ENCODE results near the gene ZNF17.
A peak's percentile ranks its signal among the peaks of the same experiment; 100 is the strongest.
"Not testable (repeated sequence)": the region's sequence is repeated elsewhere in the genome, so short reads cannot be mapped to it uniquely, and the experiment has no call there.

ZNF17 gene

DNA sequence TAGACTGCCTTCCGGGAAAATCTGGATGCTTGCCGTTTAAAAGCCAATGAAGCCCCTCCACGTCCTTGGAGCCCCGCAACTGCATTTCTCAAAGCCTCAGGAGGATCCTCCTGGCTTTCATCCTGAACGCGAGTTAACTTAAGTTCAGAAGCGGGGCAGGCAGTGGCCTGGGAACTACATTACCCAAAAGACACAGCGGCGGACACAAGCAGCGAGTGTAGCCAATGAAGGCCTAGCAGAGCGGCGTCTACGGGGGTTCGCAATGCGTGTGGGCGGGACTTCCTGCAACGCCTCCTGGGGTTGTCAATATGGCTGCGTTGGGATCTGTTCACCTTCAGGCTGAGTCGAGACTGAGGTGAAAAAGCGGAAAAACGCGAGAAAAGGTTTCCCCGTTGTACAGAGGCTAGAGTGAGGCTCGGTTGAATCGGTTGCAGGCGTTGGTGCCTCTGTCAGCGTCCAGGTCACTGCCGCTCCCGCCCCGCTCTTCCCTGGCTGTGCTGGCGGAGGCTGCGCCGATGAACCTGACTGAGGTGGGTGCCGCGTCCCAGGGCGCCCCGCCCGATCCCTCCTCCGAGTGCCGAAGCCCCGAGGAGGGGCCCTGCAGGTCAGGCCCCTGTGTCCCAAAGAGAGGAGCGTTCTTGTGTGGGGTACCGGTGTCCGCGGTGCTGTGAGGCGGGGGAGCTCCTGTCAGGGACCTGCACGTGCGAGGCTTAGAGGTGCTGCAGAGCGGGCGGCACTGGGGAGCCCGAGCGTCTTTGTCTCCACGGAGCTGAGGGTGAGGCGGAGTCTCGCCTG, at the start of gene ZNF17:
Gene ZNF17 (plus strand): TSS at position 285 of the 795 bp plus-strand sequence. CDS start 2,455 bp downstream, outside the sequence.
- DNase-seq (ENCODE audit: low spot score): peak; percentile 94
- peak; percentile 77 for FAIRE-seq

DNA sequence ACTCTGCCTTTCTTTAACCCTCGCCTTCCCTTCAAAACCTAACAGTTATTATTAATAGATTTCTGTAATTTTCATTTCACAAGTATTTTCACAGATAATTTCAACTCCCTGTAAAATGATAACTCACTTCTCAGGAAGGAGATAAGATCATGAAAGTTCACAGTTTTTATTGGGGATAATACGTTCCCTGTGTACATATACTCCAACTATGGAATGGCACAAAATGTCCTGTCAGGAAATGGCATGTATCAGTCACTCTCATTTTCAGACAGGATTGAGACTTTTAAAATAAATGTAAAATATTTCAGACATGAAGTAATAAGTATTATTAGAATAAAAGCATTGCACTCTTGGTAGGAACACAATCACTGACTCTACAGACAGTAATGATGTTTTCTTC, 48.5 kb upstream of the ZNF17 start:
- no peak for DNase-seq (ENCODE audit: low spot score)
- no peak for FAIRE-seq

DNA sequence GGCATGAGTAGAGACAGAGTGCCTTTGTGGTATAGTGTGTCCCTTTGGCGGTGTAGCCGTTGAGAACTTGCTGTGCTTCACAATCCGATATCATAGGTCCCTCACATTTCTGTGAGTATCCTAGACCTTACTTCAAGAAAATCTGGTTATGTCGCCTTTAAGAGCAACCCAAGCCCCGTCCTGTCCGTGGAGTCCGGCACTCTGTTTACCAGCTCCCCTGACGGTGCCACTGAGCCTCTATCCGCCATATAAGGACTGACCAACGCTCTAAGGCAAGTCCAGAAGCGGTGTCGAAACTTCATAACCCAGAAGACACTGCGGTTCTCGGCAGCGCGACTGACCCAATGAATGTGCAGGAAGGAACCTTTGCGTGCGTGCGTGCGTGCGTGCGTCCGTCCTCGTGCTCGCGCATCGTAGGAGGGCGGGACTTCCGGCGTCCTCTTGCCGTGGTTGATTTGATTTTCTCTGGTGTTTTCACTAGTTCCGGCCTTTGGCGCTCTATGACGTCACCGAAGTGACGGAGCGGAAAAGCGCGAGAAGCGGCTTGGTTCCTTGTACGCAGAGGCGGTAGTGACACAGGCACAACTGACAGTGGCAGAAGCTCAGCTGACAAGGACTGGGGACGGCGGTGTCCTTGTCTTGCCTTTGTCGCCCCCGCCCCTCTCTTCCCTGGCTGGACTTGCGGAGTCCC, 47.8 kb upstream of the ZNF17 start, which contains the start of the genes TRAPPC2B and ZNF547:
Gene TRAPPC2B (plus strand): TSS at position 555 of the 691 bp plus-strand sequence. CDS start 1,283 bp downstream, outside the sequence.
Gene ZNF547 (plus strand): TSS at position 555 of the 691 bp plus-strand sequence. CDS start 5,005 bp downstream, outside the sequence.
- FAIRE-seq (peak; percentile 95), DNase-seq (ENCODE audit: low spot score) (peak; percentile 93)

DNA sequence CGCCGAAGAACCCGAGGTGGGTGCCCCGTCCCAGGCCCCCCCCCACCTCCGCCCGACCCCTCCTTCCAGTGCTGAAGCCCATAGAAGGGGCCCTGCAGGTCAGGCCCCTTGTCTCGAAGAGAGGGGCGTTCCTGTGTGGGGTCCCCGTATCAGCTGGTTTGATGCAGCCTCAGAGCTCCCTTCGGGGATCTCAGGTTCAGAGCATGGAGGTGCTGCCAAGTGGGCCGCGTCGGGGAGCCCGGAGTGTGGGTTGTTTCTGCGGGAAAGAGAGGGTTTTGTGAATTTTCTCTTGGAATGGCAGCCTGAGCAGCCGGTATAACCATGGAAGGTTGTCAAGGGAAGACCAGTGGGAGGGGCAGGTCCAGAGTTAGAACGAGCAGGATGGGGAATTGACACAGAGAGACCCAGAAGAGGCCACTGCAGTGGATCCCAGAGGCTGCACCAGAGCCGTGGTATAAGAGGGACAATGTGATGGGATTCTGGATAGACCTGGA, 47.2 kb upstream of the ZNF17 start:
- DNase-seq (ENCODE audit: low spot score) (peak; percentile 7), FAIRE-seq (no peak)

DNA sequence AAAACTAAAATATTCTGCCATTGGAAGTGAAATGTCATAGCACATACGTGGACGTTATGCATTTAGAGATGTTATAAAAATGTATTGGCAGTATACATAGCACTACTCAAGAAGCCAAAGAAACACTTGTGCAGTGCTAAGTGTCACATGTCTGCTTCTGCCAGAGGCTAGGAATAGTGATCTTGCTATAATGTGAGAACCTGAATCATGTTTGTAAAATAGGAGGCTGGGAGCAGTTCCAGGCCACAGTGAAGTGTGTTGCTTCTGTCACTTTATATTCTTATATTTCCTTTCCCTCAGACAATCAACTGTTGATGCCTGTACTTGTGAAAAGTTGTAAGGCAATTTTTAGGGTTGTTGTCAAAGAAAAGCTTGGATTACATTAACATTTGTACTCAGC, 44.2 kb upstream of the ZNF17 start:
- no peak for FAIRE-seq
- DNase-seq (ENCODE audit: low spot score): no peak

DNA sequence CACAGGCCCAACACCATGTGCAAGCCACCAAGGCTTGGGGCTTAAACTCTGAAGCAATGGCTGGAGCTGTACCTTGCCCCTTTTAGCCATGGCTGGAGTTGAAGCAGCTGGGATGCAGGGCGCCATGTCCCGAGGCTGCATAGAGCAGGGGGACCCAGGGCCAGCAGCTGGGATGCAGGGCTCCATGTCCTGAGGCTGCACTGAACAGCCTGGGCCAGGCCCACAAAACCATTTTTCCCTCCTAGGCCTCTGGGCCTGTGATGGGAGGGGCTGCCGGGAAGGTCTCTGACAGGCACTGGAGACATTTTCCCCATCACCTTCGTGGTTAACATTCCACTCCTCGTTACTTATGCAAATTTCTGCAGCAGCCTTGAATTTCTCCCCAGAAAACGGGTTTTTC, 36.8 kb upstream of the ZNF17 start:
- DNase-seq (ENCODE audit: low spot score): no peak
- FAIRE-seq: no peak

DNA sequence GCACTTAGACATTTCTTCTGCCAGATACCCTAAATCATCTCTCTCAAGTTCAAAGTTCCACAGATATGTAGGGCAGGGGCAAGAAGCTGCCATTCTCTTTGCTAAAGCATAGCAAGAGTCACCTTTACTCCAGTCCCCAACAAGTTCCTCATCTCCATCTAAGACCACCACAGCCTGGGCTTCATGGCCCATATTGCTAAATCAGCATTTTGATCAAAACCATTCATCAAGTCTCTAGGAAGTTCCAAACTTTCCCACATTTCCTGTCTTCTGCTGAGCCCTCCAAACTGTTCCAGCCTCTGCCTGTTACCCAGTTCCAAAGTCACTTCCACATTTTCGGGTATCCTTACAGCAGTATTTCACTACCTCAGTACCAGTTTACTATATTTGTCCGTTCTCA, 36.3 kb upstream of the ZNF17 start:
- not testable (repeated sequence) for FAIRE-seq; DNase-seq (ENCODE audit: low spot score)

DNA sequence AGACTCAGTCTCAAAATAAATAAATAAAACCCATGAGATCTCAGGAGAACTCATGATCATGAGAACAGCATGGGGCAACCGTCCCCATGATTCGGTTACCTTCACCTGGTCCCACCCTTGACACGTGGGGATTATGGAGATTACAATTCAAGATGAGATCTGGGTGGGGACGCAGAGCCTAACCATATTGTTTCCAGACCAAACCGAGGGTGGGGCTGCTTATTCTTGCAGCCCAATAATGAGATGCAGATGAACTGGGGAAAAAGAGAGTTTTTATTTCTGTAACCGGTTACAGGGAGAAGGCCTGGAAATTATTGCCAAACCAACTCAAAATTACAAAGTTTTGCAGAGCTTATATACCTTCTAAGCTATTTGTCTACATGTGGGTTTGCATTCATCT, 34.8 kb upstream of the ZNF17 start:
- no peak for DNase-seq (ENCODE audit: low spot score)
- no peak for FAIRE-seq

DNA sequence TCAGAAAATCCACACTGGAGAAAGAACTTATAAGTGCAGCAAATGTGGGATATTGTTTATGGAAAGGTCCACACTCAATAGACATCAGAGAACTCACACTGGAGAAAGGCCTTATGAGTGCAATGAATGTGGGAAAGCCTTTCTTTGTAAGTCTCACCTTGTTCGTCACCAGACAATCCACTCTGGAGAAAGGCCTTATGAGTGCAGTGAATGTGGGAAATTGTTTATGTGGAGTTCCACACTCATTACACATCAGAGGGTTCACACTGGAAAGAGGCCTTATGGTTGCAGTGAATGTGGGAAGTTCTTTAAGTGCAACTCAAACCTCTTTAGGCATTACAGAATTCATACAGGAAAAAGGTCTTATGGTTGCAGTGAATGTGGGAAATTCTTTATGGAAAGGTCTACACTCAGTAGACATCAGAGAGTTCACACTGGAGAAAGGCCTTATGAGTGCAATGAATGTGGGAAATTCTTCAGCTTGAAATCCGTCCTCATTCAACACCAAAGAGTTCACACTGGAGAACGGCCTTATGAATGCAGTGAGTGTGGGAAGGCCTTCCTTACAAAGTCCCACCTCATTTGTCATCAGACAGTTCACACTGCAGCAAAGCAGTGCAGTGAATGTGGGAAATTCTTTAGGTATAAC, 33.3 kb upstream of the ZNF17 start:
- no peak for FAIRE-seq

DNA sequence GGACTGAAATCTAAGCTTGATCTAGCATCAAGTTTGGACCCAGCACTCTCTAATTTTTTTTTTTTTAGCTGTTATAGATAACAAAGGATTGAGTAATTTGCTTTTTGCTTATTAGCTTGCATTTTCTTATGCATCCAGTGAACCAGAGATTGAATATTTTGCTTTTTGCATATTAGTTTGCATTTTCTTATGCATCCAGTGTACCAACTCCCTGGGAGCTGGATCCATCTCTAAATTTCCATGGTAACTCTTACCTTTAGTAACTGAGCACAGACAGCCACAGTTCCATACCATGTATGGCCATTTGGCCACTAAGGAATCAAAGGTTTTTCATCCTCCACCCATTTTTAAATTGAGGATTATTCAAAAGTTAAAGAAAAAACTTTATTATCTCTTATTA, 30.0 kb upstream of the ZNF17 start:
- FAIRE-seq (no peak), DNase-seq (ENCODE audit: low spot score) (no peak)

More for the DNA sequence above, 33.3 kb upstream of the ZNF17 start:
- DNase-seq (ENCODE audit: low spot score): no peak

DNA sequence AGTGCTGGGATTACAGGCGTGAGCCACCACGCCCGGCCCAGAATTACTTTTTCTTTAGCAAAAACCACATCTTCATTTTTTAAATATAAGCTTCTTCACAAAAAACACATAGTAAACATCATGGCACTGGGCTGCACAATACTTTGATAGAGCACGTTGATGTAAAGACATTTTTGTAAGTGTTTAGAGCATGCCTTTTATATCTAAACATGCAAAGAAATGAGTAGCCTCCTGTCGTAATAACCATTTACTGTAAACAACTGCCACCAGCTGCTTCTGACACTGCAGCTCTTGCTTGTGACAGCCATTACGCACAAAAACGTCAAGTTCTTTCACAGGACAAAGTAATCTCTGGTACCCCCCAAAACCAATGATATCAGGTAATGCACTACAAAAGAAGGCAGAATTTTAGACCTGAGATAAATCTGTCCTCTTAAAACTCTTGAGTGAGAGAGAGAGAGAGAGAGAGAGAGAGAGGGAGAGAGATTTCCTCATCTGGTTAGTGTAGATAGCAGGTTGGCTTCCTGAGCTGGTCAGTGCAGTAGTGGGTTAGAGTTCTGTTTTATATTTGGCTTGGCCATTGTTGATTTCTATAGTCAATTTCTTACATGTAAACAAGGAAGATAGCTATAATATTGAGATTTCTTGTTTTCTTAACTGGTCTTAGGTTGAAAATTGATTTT, 28.0 kb upstream of the ZNF17 start:
- no peak for FAIRE-seq
- DNase-seq (ENCODE audit: low spot score): no peak

DNA sequence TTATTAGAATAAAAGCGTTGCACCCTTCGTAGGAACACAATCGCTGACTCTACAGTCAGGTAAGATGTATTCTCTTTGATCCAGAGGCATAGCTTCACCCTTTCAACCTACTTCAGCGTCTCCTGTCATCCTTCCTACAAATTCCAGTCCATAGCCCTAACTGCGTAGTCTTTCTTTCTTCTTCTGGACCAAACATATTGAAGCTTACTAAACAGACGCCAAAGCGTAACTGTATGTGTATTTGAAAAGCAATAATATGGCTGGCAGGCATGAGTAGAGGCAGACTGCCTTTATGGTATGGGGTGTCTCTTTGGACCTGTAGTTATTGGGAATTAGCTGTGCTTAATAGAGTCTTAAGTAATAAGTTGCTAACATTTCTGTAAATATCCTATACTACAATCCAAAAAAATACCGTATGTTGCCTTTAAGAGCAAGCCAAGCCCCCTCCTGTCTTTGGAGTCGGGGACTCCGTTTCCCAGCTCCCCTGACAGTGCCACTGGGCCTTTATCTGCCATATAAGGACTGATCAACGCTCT, 21.7 kb upstream of the ZNF17 start:
- DNase-seq (ENCODE audit: low spot score) (no peak), FAIRE-seq (no peak)

DNA sequence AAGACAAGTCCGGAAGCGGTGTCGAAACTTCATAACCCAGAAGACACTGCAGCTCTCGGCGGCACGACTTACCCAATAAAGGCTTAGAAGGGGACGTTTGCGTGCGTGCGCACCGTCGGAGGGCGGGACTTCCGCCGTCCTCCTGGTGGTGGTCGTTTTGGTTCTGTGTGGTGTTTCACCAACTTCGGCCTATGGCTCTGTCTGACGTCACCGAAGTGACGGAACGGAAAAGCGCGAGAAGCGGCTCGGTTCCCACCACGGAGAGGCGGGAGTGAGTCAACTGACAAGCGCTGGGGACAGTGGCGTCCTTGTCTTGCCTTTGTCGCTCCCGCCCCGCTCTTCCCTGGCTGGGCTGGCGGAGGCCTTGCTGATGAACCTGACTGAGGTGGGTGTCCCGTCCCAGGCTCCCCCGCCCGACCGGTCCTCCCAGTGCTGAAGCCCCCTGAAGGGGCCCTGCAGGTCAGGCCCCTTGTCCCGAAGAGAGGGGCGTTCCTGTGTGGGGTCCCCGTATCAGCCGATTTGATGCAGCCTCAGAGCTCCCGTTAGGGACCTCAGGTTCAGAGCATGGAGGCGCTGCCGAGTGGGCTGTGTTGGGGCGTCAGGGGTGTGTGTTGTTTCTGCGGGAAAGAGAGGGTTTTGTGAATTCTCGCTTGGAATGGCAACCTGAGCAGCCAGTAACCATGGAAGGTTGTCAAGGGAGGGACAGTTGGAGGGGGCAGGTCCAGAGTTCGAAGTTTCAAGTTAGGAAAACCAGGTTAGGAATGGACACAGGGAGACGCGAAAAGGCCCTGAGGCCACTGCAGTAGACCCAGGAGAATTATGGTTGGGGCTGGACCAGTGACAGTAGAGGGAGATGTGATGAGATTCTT, 21.0 kb upstream of the ZNF17 start, which contains the start of gene ZNF548:
Gene ZNF548 (plus strand): TSS at position 125 of the 869 bp plus-strand sequence. CDS start 246 bp downstream, at position 371.
- FAIRE-seq: peak; percentile 81
- DNase-seq (ENCODE audit: low spot score): peak; percentile 92

DNA sequence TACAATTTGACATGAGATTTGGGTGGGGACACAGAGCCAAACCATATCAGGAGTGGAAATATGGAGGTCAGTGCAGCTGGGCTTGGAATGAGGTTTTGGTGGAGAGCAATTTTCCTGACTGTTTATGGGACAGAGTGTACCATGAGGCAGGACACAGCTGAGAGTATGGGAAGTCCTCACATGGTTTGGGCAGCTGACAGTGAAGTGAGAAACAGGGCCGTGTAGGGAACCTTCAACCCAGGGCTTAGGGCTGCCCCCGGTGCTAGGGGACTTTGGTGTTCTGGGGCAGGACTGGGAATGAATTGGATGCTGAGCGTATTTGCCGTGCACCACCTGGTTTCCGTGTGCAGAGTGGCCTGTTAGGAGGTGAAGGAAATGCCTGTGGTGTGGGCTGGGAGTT, 15.3 kb upstream of the ZNF17 start:
- no peak for FAIRE-seq
- no peak for DNase-seq (ENCODE audit: low spot score)

DNA sequence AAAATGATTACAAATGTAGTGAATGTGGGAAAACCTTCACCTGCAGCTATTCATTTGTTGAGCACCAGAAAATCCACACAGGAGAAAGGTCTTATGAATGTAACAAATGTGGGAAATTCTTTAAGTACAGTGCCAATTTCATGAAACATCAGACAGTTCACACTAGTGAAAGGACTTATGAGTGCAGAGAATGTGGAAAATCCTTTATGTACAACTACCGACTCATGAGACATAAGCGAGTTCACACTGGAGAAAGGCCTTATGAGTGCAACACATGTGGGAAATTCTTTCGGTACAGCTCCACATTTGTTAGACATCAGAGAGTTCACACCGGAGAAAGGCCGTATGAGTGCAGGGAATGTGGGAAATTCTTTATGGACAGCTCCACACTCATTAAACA, 12.1 kb upstream of the ZNF17 start:
- DNase-seq (ENCODE audit: low spot score) (no peak), FAIRE-seq (no peak)

DNA sequence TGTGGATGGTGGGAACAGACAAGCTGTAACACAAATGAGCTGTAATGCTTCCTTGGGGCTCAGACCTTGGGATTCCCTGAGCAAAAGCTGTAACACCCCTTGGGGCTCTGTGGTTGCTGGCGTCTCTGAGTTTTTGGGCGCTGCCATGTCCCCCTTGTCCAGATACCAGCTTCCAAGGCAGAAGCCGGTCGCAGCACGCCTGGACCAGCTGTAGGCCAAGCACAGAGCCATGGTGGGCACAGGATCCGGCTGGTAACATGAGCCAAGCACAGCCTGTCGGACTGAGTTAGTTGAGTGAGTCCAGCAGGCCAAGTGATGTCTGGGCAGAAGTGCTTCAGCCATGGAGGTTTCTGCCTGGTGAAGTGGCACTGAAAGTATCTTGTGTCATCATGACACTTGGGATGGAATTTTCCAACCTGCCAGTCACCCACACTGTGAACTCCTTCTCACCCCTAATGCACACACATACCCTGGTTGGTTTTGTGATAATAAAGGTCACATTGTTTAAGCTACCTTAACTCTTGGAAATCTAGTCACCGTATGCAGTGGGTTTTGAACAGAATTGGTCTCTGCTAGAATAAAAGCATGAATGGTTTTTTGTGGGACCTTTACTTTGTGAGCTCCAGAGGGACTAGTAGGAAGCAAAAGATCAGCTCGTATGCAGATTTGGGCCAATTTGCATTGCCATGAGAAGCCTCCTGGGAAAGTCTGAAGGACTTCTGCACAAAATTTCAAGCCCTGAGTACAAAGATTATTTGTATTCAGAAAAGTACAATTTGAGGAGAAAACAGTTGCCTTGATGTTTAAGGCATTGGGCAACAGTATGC, 7.0 kb upstream of the ZNF17 start:
- FAIRE-seq (no peak), DNase-seq (ENCODE audit: low spot score) (no peak)

DNA sequence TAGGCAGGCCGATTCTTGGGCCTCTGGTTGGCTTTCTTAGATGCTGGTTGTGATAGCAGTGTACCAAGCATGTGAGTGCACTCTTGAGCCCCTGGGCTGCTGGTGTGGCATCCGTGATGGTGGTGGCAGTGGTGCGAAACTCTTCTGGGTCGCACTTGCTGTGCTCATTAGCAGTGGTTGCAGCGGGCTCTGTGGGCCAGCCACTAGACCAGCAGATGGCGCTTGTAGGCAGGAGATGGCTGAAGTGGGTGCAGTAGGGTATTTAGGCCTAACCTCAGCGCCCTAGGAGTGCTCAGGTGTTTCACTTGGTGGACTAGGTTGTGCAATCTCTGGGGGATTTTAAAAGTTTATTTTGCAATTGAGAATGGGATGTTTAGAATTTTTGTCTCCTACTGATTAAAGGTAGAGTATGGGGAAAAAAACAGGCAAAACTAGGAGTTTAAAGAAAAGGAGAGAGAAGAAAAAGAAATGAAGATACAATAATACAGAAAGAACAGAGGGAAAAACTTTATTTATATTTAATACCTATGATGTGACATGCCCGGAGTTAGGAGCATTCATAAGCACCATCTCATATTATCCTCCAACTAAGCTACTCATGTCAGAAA, 4.3 kb upstream of the ZNF17 start:
- DNase-seq (ENCODE audit: low spot score) (peak; percentile 66), FAIRE-seq (no peak)

DNA sequence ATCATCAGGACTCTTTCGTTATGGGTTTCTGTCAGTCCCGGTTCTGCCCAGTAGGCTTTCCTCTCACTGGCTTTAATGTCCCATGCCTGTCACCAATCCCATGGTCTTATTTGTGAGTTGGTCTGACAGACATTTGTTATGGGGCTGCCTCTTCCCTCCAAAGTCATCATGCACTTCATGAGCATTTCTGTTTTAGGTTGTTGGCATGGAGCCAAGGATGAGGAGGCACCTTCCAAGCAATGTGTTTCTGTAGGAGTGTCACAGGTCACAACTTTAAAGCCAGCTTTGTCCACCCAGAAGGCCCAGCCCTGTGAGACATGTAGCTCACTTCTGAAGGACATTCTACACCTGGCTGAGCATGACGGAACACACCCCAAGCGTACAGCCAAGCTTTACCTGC, 8.5 kb downstream of the ZNF17 start:
- FAIRE-seq (no peak), DNase-seq (ENCODE audit: low spot score) (no peak)

DNA sequence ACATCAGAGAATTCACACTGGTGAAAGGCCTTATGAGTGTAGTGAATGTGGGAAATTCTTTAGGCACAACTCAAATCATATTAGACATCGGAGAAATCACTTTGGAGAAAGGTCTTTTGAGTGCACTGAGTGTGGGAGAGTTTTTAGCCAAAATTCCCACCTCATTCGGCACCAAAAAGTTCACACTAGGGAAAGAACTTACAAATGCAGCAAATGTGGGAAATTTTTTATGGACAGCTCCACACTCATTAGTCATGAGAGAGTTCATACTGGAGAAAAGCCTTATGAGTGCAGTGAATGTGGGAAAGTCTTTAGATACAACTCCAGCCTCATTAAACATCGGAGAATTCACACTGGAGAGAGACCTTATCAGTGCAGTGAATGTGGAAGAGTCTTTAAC, 10.1 kb downstream of the ZNF17 start:
- no peak for FAIRE-seq
- DNase-seq (ENCODE audit: low spot score): no peak

Measured in urothelium cell line (cell line).